ENCODE measurements around the gene KIAA0825.

- no peak for TF ChIP-seq CTCF (IDR thresholded peaks at IDR 0.05)
- no peak for TF ChIP-seq POLR2AphosphoS5 (IDR thresholded peaks at IDR 0.05)
- TF ChIP-seq EP300 (IDR thresholded peaks at IDR 0.05): no peak
- no peak for TF ChIP-seq POLR2A (IDR thresholded peaks at IDR 0.05)
Observed at GRCh38 chr5:94395468-94395867, 222.9 kb downstream of the KIAA0825 start.
